LNCaP clone FGC (cell line): Measurements from ENCODE around the gene ARPC1A.
"Not testable (repeated sequence)": the region's sequence is repeated elsewhere in the genome, so short reads cannot be mapped to it uniquely, and the experiment has no call there.

Experiments used
- DNase-seq: peaks from one replicate; pipeline ENCODE4 v3.0.0-alpha.2; 2011; ENCODE audit warnings: low read depth
- H3K4me3 ChIP-seq: 2 replicates; pipeline ENCODE4 v1.5.1; 2011; ENCODE audit warnings: mild to moderate bottlenecking, low read depth, low read length, control low read depth
- CTCF ChIP-seq: IDR thresholded peaks from 2 replicates; pipeline ENCODE4 v1.5.1; 2012; ENCODE audit warnings: mild to moderate bottlenecking; ENCODE audit not compliant: control insufficient read depth, insufficient read depth; ENCODE audit errors: extremely low read depth

ARPC1A gene

DNA sequence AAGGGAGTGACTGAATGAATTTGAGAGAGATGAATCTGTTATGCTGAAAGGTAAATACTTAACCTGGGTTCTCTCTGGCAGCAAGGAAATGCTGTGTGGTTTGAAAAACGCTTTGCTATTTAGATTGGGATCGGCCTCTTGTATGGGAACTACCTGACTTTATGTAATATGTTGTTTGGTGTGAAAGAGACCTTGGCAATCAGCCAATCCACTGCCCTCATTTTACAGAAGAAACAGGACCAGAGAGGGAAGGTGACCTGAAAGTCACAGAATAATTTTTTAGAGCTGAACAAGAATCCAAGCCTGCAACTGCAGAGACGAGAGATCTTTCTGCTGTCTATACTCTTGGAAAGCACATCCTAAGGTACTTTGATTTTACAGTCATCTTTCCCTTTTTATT, 84.1 kb downstream of the ARPC1A start:
- no peak for TF ChIP-seq CTCF
- no peak for DNase-seq
- peak overlapping the region; percentile 93 for H3K4me3 ChIP-seq

- no peak overlapping the region for H3K4me3 ChIP-seq
- no peak for TF ChIP-seq CTCF
- DNase-seq = no peak
These were observed 84.9 kb downstream of the ARPC1A start for GRCh38 chr7:99410635-99411034.

GRCh38 chr7:99415513-99416127, 89.9 kb downstream of the ARPC1A start:
- TF ChIP-seq CTCF = peak; percentile 65
- DNase-seq, H3K4me3 ChIP-seq: not testable (repeated sequence)
